ENCODE measurements around the gene HMCN1.

Gene HMCN1

GRCh38 chr1:186215636-186216035 lies 481.4 kb downstream of the HMCN1 start:
- DNase-seq, result no peak
- H3K4me1 ChIP-seq (ENCODE audit: low read length), result peaks cover 8% of the 10 kb centered on the region
- H3K9me3 ChIP-seq (replicated peaks; ENCODE audit: insufficient read depth, low read length), result no peaks in the 10 kb centered on the region
- no peaks in the 10 kb centered on the region for H3K79me2 ChIP-seq (ENCODE audit: low read length)
- no peaks in the 10 kb centered on the region for H4K20me1 ChIP-seq (ENCODE audit: insufficient read depth, low read length)
- no peak overlapping the region for H3K4me2 ChIP-seq (ENCODE audit: low read depth, low read length)
- H3F3A ChIP-seq (ENCODE audit: insufficient read depth, low read length), result peaks cover 6% of the 10 kb centered on the region; the same call in 1 of the 2 replicates
- TF ChIP-seq EZH2 (optimal IDR thresholded peaks at IDR 0.05; ENCODE audit: low read depth, low read length) (no peak), EZH2phosphoT487 (IDR thresholded peaks at IDR 0.05; ENCODE audit: low read length) (no peak), CTCF (IDR thresholded peaks at IDR 0.05; ENCODE audit: low read length) (no peak)
- H3K4me3 ChIP-seq (ENCODE audit: low read length), result no peak overlapping the region
- H3K27me3 ChIP-seq (replicated peaks; ENCODE audit: insufficient read depth, low read length), result no peaks in the 10 kb centered on the region
- no peaks in the 10 kb centered on the region for H3K36me3 ChIP-seq (replicated peaks; ENCODE audit: insufficient read depth, low read length)
- no peak overlapping the region for H3K9ac ChIP-seq (ENCODE audit: low read length)
- H2AFZ ChIP-seq (ENCODE audit: low read length), result no peak overlapping the region
- no peak overlapping the region for H3K27ac ChIP-seq (ENCODE audit: low read length)
- no peaks in the 10 kb centered on the region for H3K9me2 ChIP-seq (replicated peaks; ENCODE audit: insufficient read depth, low read length)

- H3K36me3 ChIP-seq (replicated peaks; ENCODE audit: insufficient read depth, low read length), result no peaks in the 10 kb centered on the region
- TF ChIP-seq EZH2phosphoT487 (IDR thresholded peaks at IDR 0.05; ENCODE audit: low read length), result no peak
- no peak for TF ChIP-seq EZH2 (optimal IDR thresholded peaks at IDR 0.05; ENCODE audit: low read depth, low read length)
- no peak for TF ChIP-seq CTCF (IDR thresholded peaks at IDR 0.05; ENCODE audit: low read length)
- H3K27ac ChIP-seq (ENCODE audit: low read length), result peak overlapping the region; percentile 36; the same call in 1 of the 2 replicates
- no peaks in the 10 kb centered on the region for H3K9me2 ChIP-seq (replicated peaks; ENCODE audit: insufficient read depth, low read length)
- H3K4me1 ChIP-seq (ENCODE audit: low read length), result peaks cover 8% of the 10 kb centered on the region
- no peak overlapping the region for H3K9ac ChIP-seq (ENCODE audit: low read length)
- H3K4me3 ChIP-seq (ENCODE audit: low read length), result no peak overlapping the region
- no peaks in the 10 kb centered on the region for H3K9me3 ChIP-seq (replicated peaks; ENCODE audit: insufficient read depth, low read length)
- H4K20me1 ChIP-seq (ENCODE audit: insufficient read depth, low read length), result no peaks in the 10 kb centered on the region
- DNase-seq, result peak; percentile 15
- no peaks in the 10 kb centered on the region for H3K79me2 ChIP-seq (ENCODE audit: low read length)
- H3K4me2 ChIP-seq (ENCODE audit: low read depth, low read length), result no peak overlapping the region; the same call in 1 of the 2 replicates
- peaks cover 6% of the 10 kb centered on the region; the same call in 1 of the 2 replicates for H3F3A ChIP-seq (ENCODE audit: insufficient read depth, low read length)
- H2AFZ ChIP-seq (ENCODE audit: low read length), result 0 out of 2 replicates have a peak overlapping the region, but pooled peaks have one; percentile 8
- H3K27me3 ChIP-seq (replicated peaks; ENCODE audit: insufficient read depth, low read length), result no peaks in the 10 kb centered on the region
Measured at GRCh38 chr1:186218654-186219352, 484.6 kb downstream of the HMCN1 start.

GRCh38 chr1:186220067-186220466 lies 485.9 kb downstream of the HMCN1 start:
- Histone ChIP-seq H3K9me3 (replicated peaks; ENCODE audit: insufficient read depth, low read length) (no peaks in the 10 kb centered on the region), H3F3A (ENCODE audit: insufficient read depth, low read length) (peaks cover 6% of the 10 kb centered on the region; the same call in 1 of the 2 replicates), H3K4me2 (ENCODE audit: low read depth, low read length) (no peak overlapping the region), H3K27me3 (replicated peaks; ENCODE audit: insufficient read depth, low read length) (no peaks in the 10 kb centered on the region), H3K9me2 (replicated peaks; ENCODE audit: insufficient read depth, low read length) (no peaks in the 10 kb centered on the region), H3K36me3 (replicated peaks; ENCODE audit: insufficient read depth, low read length) (no peaks in the 10 kb centered on the region), H3K9ac (ENCODE audit: low read length) (no peak overlapping the region), H2AFZ (ENCODE audit: low read length) (no peak overlapping the region), H4K20me1 (ENCODE audit: insufficient read depth, low read length) (no peaks in the 10 kb centered on the region), H3K4me1 (ENCODE audit: low read length) (peaks cover 8% of the 10 kb centered on the region), H3K79me2 (ENCODE audit: low read length) (no peaks in the 10 kb centered on the region), H3K4me3 (ENCODE audit: low read length) (no peak overlapping the region), H3K27ac (ENCODE audit: low read length) (no peak overlapping the region)
- TF ChIP-seq CTCF (IDR thresholded peaks at IDR 0.05; ENCODE audit: low read length) (no peak), EZH2 (optimal IDR thresholded peaks at IDR 0.05; ENCODE audit: low read depth, low read length) (no peak)
- DNase-seq, result no peak
